Peyer's patch (tissue), 4 donors: ENCODE results near the gene SLC22A2.

Experiments
- CTCF ChIP-seq, 6 experiments: fragments of 450-650 bp in 4 of 6; fragments of 200-600 bp in 2 of 6; sonication (generic) in 1 of 6; IDR thresholded peaks; one replicate each; pipeline ENCODE4 v1.5.1; 2017 to 2019; ENCODE audit warnings: antibody characterized with exemption in 6 of 6, mild to moderate bottlenecking in 3 of 6, moderate library complexity in 1 of 6
- POLR2A ChIP-seq, 2 donors: fragments of 450-650 bp; IDR thresholded peaks; one replicate each; pipeline ENCODE4 v1.5.1; 2017; ENCODE audit warnings: antibody characterized with exemption in 2 of 2, mild to moderate bottlenecking in 2 of 2, moderate library complexity in 2 of 2

DNA sequence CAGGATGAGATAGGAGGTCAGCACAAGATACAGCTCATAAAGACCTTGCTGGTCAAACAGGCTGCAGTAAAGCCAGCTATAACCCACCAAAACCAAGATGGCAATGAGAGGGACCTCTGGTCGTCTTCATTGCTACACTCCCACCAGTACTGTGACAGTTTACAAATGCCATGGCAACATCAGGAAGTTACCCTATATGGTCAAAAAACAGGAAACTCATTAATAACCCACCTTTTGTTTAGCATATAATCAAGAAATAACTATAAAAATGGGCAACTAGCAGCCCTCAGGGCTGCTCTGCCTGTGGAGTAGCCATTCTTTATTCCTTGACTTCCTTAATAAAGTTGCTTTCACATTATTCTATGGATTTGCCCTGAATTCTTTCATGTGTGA lies 30.9 kb downstream of the SLC22A2 start:
- no peak for TF ChIP-seq CTCF (IDR thresholded peaks at IDR 0.05)
- no peak for TF ChIP-seq POLR2A (IDR thresholded peaks at IDR 0.05)
